B cell (primary cell): ENCODE data around the gene HADH.

Experiments
- EZH2 ChIP-seq: IDR thresholded peaks from 2 replicates; pipeline ENCODE4 v1.6.1; 2012; ENCODE audit warnings: borderline replicate concordance, low read depth, mild to moderate bottlenecking, moderate library complexity, low read length; ENCODE audit not compliant: insufficient read depth, poor library complexity, severe bottlenecking
- TF ChIP-seq, protein P1 (sequence below): fragments of 200-600 bp; IDR thresholded peaks from one replicate; pipeline ENCODE4 v1.8.0; 2022; ENCODE audit warnings: antibody characterized with exemption, mild to moderate bottlenecking

DNA sequence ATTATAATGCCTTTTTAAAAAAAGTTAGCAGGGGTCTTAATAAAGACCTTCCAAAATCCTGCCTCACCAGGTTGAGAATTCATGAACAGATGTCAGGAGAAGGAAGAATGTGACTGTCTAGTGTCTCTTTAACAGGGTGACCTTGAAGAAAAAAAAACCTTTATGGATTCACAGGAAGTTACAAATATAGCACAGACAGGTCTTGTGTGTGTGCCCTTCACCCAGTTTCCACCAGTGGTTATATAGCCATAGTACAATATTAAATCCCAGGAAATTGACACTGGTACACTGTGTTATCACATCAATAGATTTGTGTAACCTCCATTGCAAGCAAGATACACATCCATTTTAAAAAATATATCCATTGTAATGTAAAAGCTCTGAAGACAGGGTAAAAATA lies 43.7 kb downstream of the HADH start:
- TF ChIP-seq, protein P1, sequence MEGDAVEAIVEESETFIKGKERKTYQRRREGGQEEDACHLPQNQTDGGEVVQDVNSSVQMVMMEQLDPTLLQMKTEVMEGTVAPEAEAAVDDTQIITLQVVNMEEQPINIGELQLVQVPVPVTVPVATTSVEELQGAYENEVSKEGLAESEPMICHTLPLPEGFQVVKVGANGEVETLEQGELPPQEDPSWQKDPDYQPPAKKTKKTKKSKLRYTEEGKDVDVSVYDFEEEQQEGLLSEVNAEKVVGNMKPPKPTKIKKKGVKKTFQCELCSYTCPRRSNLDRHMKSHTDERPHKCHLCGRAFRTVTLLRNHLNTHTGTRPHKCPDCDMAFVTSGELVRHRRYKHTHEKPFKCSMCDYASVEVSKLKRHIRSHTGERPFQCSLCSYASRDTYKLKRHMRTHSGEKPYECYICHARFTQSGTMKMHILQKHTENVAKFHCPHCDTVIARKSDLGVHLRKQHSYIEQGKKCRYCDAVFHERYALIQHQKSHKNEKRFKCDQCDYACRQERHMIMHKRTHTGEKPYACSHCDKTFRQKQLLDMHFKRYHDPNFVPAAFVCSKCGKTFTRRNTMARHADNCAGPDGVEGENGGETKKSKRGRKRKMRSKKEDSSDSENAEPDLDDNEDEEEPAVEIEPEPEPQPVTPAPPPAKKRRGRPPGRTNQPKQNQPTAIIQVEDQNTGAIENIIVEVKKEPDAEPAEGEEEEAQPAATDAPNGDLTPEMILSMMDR: no peak
- no peak for TF ChIP-seq EZH2
